CD8-positive, alpha-beta memory T cell (primary cell): ENCODE measurements around the gene ASZ1. TPM values are rescaled to one million over a fixed set of nuclear protein-coding genes. Genes with fewer than 3 reads are reported as not detected.
"Not testable (repeated sequence)": the region's sequence is repeated elsewhere in the genome, so short reads cannot be mapped to it uniquely, and the experiment has no call there.

Source experiments
- CTCF ChIA-PET: fragments of 350-600 bp; sonication (Branson Sonifier 250); formaldehyde crosslinking; loops from one replicate; lab custom pipeline; 2021; ENCODE audit warnings: antibody characterized with exemption; lab: Charles Lee
- POLR2A ChIA-PET: fragments of 350-600 bp; sonication (Branson Sonifier 250); formaldehyde crosslinking; loops from one replicate; lab custom pipeline; 2021; ENCODE audit warnings: antibody characterized with exemption; lab: Charles Lee
- DNase-seq, 5 donors: peaks; one replicate each; pipeline versions ENCODE4 v3.0.0 to v3.0.0-alpha.2; 2020 to 2022; ENCODE audit warnings: mixed read lengths in 1 of 5
- H3K27ac ChIP-seq: one replicate; pipeline ENCODE4 v1.7.0; 2013; ENCODE audit warnings: low read depth, mild to moderate bottlenecking, low read length, moderate library complexity
- H3K27me3 ChIP-seq: 2 replicates; pipeline ENCODE4 v1.7.0; 2013; ENCODE audit warnings: low read length, mild to moderate bottlenecking; ENCODE audit not compliant: insufficient read depth, poor library complexity, severe bottlenecking
- H3K36me3 ChIP-seq: 2 replicates; pipeline ENCODE4 v1.7.0; 2013; ENCODE audit warnings: mild to moderate bottlenecking, low read length, moderate library complexity; ENCODE audit not compliant: insufficient read depth
- H3K4me1 ChIP-seq: 2 replicates; pipeline ENCODE4 v1.7.0; 2013; ENCODE audit warnings: mild to moderate bottlenecking, low read length, moderate library complexity; ENCODE audit not compliant: insufficient read depth
- H3K4me3 ChIP-seq: 2 replicates; pipeline ENCODE4 v1.7.0; 2013; ENCODE audit warnings: mild to moderate bottlenecking, low read length
- H3K9me3 ChIP-seq: 2 replicates; pipeline ENCODE4 v1.7.0; 2013; ENCODE audit warnings: mild to moderate bottlenecking, low read length
- H3K27ac Mint-ChIP-seq, 8 donors: one replicate each; pipeline ENCODE4 v1.8.0; 2020 to 2021; ENCODE audit warnings: mixed read lengths in 8 of 8, mild to moderate bottlenecking in 6 of 8, inconsistent platforms in 3 of 8, moderate library complexity in 3 of 8
- H3K27me3 Mint-ChIP-seq, 2 donors: one replicate each; pipeline ENCODE4 v1.8.0; 2020 to 2021; ENCODE audit warnings: mixed read lengths in 2 of 2, mild to moderate bottlenecking in 1 of 2, moderate library complexity in 1 of 2
- H3K36me3 Mint-ChIP-seq, 3 donors: one replicate each; pipeline ENCODE4 v1.8.0; 2020 to 2021; ENCODE audit warnings: mixed read lengths in 3 of 3, inconsistent platforms in 1 of 3, mild to moderate bottlenecking in 1 of 3
- H3K4me1 Mint-ChIP-seq, 3 donors: one replicate each; pipeline ENCODE4 v1.8.0; 2020 to 2021; ENCODE audit warnings: mixed read lengths in 3 of 3, inconsistent platforms in 1 of 3, mild to moderate bottlenecking in 1 of 3
- H3K4me3 Mint-ChIP-seq, 7 donors: one replicate each; pipeline ENCODE4 v1.8.0; 2020 to 2021; ENCODE audit warnings: mixed read lengths in 7 of 7, mild to moderate bottlenecking in 6 of 7, moderate library complexity in 4 of 7, inconsistent platforms in 2 of 7
- H3K9me3 Mint-ChIP-seq, 5 donors: one replicate each; pipeline ENCODE4 v1.8.0; 2020 to 2022; ENCODE audit warnings: mixed read lengths in 5 of 5, mild to moderate bottlenecking in 3 of 5, moderate library complexity in 2 of 5, inconsistent platforms in 1 of 5
- polyA plus RNA-seq: library from polyadenylated mRNA; unstranded; fragments of 300-500 nt; fragmentation: Illumina TruSeq; gene quantifications from one replicate; pipeline ENCODE4 v1.2.3, GENCODE V29; 2021
- total RNA-seq, 2 experiments: library from RNA; stranded (reverse); gene quantifications; one replicate each; pipeline ENCODE4 v1.2.3, GENCODE V29; 2021

ASZ1 gene, protein sequence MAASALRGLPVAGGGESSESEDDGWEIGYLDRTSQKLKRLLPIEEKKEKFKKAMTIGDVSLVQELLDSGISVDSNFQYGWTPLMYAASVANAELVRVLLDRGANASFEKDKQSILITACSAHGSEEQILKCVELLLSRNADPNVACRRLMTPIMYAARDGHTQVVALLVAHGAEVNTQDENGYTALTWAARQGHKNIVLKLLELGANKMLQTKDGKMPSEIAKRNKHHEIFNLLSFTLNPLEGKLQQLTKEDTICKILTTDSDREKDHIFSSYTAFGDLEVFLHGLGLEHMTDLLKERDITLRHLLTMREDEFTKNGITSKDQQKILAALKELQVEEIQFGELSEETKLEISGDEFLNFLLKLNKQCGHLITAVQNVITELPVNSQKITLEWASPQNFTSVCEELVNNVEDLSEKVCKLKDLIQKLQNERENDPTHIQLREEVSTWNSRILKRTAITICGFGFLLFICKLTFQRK
- total RNA-seq (not detected), polyA plus RNA-seq (not detected)

DNA sequence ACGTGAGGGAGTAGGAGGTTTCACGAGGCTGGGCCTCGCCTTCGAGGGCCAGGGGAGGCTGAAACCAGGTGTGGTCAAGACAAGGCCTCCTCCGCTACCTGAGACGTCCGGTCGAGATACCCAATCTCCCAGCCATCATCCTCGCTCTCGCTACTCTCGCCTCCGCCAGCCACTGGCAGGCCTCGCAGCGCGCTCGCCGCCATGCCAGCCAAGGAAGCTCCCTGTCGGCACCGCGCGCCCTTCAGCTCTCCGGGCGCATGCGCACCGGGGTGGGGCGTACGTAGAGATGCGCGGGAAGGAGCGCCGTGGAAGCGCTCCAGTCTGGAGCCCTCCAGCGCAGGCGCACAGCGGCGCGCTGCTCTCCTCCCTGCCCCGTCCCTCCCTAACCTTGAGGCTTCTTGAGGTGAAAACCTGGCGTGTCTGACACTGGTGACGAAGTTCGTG, at the start of gene ASZ1:
ASZ1 (minus strand) TSS at position 236 of the 444 bp plus-strand sequence; CDS start at position 203, 33 bp downstream.
- Histone ChIP-seq H3K9me3 (no peaks in the 10 kb centered on the region), H3K4me3 (no peak within 1 kb of the TSS), H3K27me3 (no peaks in the 10 kb centered on the region), H3K27ac (no peak within 1 kb of the TSS), H3K36me3 (no peaks in the 10 kb centered on the region), H3K4me1 (no peaks in the 10 kb centered on the region)
- no peaks in the 10 kb centered on the region for H3K4me1 Mint-ChIP-seq
- H3K4me3 Mint-ChIP-seq, result no peak within 1 kb of the TSS
- ChIA-PET CTCF (no interaction called here), POLR2A (no interaction called here)
- no peaks in the 10 kb centered on the region for H3K27me3 Mint-ChIP-seq
- H3K9me3 Mint-ChIP-seq, result peaks cover 0 to 7% (median 0%) of the 10 kb centered on the region in 5 donors
- no peaks in the 10 kb centered on the region for H3K36me3 Mint-ChIP-seq
- H3K27ac Mint-ChIP-seq, result no peak within 1 kb of the TSS
- DNase-seq, result no peak

DNA sequence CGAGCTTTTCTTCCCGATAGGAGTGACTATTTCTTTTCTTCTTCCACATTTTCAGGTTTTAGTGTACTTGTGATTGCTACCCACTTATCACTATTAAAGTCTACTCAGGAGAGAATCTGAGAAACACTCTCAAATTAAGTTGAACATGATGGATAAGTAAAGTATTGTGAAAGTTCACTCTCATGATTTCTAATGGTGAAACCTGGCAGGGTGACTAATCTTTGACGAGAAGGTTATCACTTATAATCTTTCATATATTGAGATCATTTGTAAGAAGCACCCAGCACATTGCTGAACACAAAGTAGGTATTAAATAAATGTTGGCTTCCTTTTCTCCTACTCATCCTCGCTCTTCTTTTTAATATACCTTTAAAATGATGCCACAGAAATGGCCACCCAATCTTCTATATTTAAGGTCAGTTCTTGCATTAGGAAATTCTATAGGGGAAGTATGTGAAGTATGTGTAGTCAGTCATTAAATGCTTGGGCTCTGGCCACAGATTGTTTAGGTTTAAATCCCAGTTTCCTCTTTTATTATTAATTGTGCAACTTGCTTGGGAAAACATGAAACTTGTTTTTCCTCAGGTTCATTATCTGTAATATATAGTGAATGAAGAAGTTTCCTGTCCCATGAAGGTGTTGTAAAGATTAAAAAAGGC, 49.4 kb upstream of the ASZ1 start:
- no peaks in the 10 kb centered on the region for H3K4me1 ChIP-seq
- POLR2A ChIA-PET, result no interaction called here
- H3K36me3 ChIP-seq, result no peaks in the 10 kb centered on the region
- H3K9me3 ChIP-seq, result no peaks in the 10 kb centered on the region
- no peaks in the 10 kb centered on the region for H3K27me3 ChIP-seq
- CTCF ChIA-PET, result no interaction called here
- Mint-ChIP-seq H3K27ac (no peak overlapping the region), H3K36me3 (no peaks in the 10 kb centered on the region), H3K4me1 (no peaks in the 10 kb centered on the region), H3K4me3 (no peak overlapping the region), H3K9me3 (peaks cover 0 to 5% (median 3%) of the 10 kb centered on the region in 5 donors), H3K27me3 (peaks cover 7 to 18% of the 10 kb centered on the region in 2 donors)
- no peak overlapping the region for H3K27ac ChIP-seq
- DNase-seq, result no peak
- no peak overlapping the region for H3K4me3 ChIP-seq

DNA sequence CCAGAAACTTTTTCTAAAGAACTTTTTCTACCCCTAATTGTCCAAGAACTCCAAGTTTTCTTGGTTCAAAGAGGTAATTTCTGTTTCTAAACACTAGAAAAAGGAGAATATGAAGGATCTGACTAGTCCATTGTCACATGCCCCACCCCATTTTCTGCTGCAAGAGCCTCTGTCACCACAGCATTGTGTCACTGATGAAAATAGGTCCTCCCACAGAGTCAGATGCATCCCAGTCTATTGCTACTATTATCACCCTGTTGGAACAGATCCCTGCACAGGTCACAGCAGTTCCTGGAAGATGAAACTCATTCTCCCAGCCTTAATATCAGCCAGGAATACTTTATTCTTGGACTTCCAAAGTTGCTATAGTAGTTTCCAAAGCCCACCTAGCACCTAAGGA, 45.0 kb upstream of the ASZ1 start:
- Histone ChIP-seq H3K27me3 (no peaks in the 10 kb centered on the region), H3K4me3 (no peak overlapping the region), H3K36me3 (no peaks in the 10 kb centered on the region), H3K4me1 (no peaks in the 10 kb centered on the region), H3K27ac (no peak overlapping the region), H3K9me3 (no peaks in the 10 kb centered on the region)
- Mint-ChIP-seq H3K27ac (no peak overlapping the region), H3K9me3 (peaks cover 0 to 4% (median 1%) of the 10 kb centered on the region in 5 donors), H3K27me3 (no peaks in the 10 kb centered on the region), H3K36me3 (no peaks in the 10 kb centered on the region), H3K4me3 (no peak overlapping the region), H3K4me1 (no peaks in the 10 kb centered on the region)
- POLR2A ChIA-PET, result no interaction called here
- no peak for DNase-seq
- CTCF ChIA-PET, result no interaction called here

DNA sequence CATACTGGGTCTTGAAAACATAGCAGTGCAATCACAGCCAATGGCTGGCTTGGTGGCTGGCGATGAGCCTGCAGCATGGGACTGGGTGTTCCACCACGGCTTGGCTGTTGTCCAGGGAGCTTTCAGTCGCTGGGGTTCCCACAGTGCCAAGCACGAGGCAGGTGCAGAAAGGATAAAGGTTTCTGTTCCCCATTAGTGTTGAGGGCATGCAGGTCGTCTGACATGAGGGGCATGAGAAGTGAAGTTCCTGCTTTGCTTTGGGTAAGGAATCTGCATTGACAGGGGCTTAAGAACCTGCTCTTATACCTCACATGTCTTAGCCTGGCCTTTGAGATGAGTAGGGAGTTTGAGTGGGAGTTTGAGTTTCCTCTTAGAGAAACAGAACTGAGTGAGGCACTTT, 43.5 kb upstream of the ASZ1 start:
- Mint-ChIP-seq H3K36me3 (no peaks in the 10 kb centered on the region), H3K4me1 (no peaks in the 10 kb centered on the region), H3K9me3 (peaks cover 0 to 4% (median 1%) of the 10 kb centered on the region in 5 donors), H3K27ac (no peak overlapping the region), H3K4me3 (no peak overlapping the region), H3K27me3 (no peaks in the 10 kb centered on the region)
- Histone ChIP-seq H3K27me3 (no peaks in the 10 kb centered on the region), H3K36me3 (no peaks in the 10 kb centered on the region), H3K27ac (no peak overlapping the region), H3K4me1 (no peaks in the 10 kb centered on the region), H3K4me3 (no peak overlapping the region), H3K9me3 (no peaks in the 10 kb centered on the region)
- DNase-seq, result no peak
- POLR2A ChIA-PET, result no interaction called here
- CTCF ChIA-PET, result no interaction called here

DNA sequence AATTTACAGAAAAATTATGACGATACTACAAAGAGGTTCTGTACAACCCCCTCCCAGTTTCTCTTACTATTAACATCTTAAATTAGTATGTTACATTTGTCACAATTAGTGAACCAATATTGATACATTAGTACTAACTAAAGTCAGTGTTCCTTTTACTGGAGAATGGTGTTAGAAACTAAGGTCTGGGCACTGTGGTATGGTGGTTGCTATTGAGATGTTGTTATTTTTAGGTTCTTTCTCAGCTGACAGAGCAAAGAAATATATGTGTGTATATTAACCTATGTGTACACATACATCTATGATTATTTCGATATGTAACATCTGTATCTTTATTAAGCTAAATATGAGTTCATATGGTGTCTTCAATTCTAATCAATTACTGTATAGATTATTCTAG, 40.9 kb upstream of the ASZ1 start:
- CTCF ChIA-PET, result no interaction called here
- no peaks in the 10 kb centered on the region for H3K4me1 Mint-ChIP-seq

DNA sequence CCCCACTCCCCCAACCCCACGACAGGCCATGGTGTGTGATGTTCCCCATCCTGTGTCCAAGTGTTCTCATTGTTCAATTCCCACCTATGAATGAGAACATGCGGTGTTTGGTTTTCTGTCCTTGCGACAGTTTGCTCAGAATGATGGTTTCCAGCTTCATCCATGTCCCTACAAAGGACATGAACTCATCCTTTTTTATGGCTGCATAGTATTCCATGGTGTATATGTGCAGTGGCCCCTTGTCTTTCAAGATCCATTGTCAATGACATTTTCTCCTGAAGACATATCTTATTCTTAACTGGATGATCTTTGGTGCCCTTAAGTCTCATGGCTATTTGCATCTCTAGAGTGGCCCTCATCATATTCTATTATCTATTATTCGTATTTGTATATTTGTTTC, 33.5 kb upstream of the ASZ1 start:
- H3K27ac Mint-ChIP-seq, DNase-seq, CTCF ChIA-PET, H3K4me3 Mint-ChIP-seq, H3K4me3 ChIP-seq, H3K27ac ChIP-seq, POLR2A ChIA-PET, H3K27me3 Mint-ChIP-seq, H3K4me1 ChIP-seq, H3K36me3 ChIP-seq, H3K36me3 Mint-ChIP-seq, H3K27me3 ChIP-seq, H3K4me1 Mint-ChIP-seq, H3K9me3 ChIP-seq: not testable (repeated sequence)
- peaks cover 0 to 11% (median 2%) of the 10 kb centered on the region in 5 donors for H3K9me3 Mint-ChIP-seq

More for the DNA sequence above, 40.9 kb upstream of the ASZ1 start:
- Histone ChIP-seq H3K27me3 (no peaks in the 10 kb centered on the region), H3K4me1 (no peaks in the 10 kb centered on the region), H3K9me3 (no peaks in the 10 kb centered on the region), H3K36me3 (no peaks in the 10 kb centered on the region), H3K27ac (no peak overlapping the region), H3K4me3 (no peak overlapping the region)
- peaks cover 0 to 7% (median 2%) of the 10 kb centered on the region in 5 donors for H3K9me3 Mint-ChIP-seq
- DNase-seq, result no peak
- no peaks in the 10 kb centered on the region for H3K36me3 Mint-ChIP-seq
- H3K4me3 Mint-ChIP-seq, result no peak overlapping the region
- POLR2A ChIA-PET, result no interaction called here
- no peaks in the 10 kb centered on the region for H3K27me3 Mint-ChIP-seq
- H3K27ac Mint-ChIP-seq, result no peak overlapping the region

DNA sequence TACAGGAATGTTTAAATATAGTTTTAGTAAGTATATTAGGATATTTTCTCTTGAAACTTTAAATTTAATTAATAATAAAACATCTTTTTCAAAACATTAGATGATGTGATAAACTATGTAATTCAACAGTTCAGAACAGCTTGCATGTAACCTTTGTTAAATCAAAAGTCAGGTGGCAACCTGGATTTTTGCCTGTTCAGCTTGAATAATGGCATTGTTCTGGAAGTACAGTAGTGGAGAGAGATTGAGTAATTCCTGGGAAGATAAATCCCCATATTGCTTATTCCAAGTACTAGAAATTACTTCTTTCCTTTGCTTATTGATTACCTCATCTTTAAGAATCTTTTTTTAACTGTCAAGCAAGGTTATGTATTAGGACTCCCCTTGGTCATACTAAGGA, 32.4 kb upstream of the ASZ1 start:
- H3K27me3 ChIP-seq, result no peaks in the 10 kb centered on the region
- H3K4me3 Mint-ChIP-seq, result no peak overlapping the region
- no peaks in the 10 kb centered on the region for H3K4me1 Mint-ChIP-seq
- H3K27me3 Mint-ChIP-seq, result peaks cover 0 to 1% of the 10 kb centered on the region in 2 donors
- ChIA-PET POLR2A (no interaction called here), CTCF (no interaction called here)
- H3K36me3 ChIP-seq, result no peaks in the 10 kb centered on the region
- no peaks in the 10 kb centered on the region for H3K9me3 ChIP-seq
- H3K9me3 Mint-ChIP-seq, result peaks cover 0 to 11% (median 2%) of the 10 kb centered on the region in 5 donors
- H3K27ac ChIP-seq, result no peak overlapping the region
- no peak overlapping the region for H3K4me3 ChIP-seq
- DNase-seq, result no peak
- no peaks in the 10 kb centered on the region for H3K36me3 Mint-ChIP-seq
- H3K27ac Mint-ChIP-seq, result no peak overlapping the region
- no peaks in the 10 kb centered on the region for H3K4me1 ChIP-seq

DNA sequence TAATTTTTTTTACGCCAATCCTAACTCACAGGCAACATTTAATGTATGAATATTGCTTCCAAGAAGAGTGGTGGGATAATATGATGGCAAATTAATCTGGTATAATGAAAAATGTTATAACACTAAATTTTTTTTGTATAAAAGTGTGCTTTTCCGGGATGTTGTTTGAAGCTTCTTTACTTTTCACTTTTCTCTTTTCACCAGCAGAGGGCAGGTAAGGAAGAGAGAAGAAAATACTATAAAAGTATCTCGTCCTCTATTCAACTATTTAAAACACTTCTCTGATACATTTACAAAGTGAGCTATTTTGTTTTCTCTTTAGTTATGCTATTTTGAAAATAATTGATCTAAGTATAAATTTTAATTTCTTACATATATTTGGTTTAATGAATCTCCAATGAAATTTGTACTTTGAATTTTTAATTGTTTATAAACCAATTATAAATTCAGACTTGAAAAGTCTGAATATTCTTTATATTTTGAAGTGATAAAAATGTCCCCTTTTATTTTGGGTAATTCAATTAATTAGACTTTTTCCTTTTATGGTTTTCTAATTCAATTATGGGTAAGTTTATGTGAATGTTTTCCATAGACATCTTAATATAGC, 31.8 kb upstream of the ASZ1 start:
- Histone ChIP-seq H3K4me1 (no peaks in the 10 kb centered on the region), H3K4me3 (no peak overlapping the region), H3K9me3 (no peaks in the 10 kb centered on the region), H3K27ac (no peak overlapping the region), H3K36me3 (no peaks in the 10 kb centered on the region), H3K27me3 (no peaks in the 10 kb centered on the region)
- CTCF ChIA-PET, result no interaction called here
- no peak overlapping the region for H3K4me3 Mint-ChIP-seq
- DNase-seq, result no peak
- POLR2A ChIA-PET, result no interaction called here
- no peaks in the 10 kb centered on the region for H3K36me3 Mint-ChIP-seq
- peaks cover 0 to 1% of the 10 kb centered on the region in 2 donors for H3K27me3 Mint-ChIP-seq
- no peak overlapping the region for H3K27ac Mint-ChIP-seq
- no peaks in the 10 kb centered on the region for H3K4me1 Mint-ChIP-seq
- peaks cover 0 to 11% (median 2%) of the 10 kb centered on the region in 5 donors for H3K9me3 Mint-ChIP-seq
